Glomerular visceral epithelial cell (primary cell): ENCODE measurements around the gene CS.

Source experiments
- DNase-seq: peaks from one replicate; pipeline ENCODE4 v3.0.0-alpha.2; 2016; ENCODE audit errors: extremely low spot score

The CS gene

DNA sequence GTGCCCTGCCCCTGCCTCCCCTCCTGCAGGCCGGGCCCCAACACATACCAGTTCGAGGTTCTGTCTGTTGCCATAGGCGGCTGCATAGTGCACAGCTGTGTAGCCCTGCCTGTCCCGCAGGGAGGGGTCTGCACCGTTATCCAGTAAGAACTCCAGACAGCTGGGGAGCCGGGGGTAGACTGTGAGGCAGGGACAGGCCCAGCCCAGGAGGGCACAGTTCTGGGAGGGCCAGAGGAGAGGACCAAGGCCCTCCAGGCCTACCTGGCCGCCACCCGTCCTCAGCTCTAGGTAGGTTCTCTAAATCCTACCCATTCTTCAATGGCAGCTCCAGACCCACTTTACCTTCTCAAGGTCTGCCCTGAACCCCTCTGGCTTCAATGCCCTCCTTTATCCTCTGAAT is 51.4 kb downstream of the CS start:
- DNase-seq, result no peak

DNA sequence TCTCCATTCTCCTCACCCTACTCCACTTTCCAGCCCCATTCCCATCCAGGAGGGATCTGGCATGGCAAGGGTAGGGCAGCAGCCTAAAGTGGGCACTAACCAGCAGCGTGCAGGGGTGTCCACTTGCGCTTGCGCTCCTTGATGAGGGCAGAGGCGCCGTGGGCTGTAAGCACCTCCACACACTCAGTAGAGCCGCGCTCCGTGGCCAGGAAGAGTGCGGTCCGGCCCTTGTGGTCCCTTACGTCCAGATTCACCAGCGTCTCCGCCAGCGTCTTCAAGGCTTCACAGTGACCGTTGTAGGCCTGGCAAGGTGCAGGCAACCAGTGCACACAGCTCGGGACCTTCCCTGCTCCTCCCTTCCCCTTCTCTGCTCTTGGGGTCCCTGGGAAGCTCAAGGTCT is 52.2 kb downstream of the CS start:
- no peak for DNase-seq

DNA sequence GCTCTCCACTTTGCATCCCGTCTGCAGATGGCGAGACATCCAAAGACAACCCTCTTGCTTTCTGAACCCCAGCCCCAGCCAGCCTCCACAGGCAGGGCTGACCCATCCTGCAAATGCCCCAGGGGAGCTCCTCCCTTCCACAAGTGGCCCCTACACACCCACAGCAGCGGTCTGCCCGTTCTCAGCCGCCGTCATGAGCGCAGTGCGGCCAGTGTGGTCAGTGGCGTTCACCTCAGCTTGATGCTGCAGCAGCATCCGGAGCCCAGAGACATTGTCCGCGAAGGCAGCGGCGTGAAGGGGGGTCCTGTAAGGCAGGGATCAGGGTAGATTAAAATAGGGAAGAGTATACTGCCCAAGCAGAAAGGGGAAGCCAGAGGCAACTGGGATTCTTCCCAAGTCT is 55.6 kb downstream of the CS start:
- no peak for DNase-seq

DNA sequence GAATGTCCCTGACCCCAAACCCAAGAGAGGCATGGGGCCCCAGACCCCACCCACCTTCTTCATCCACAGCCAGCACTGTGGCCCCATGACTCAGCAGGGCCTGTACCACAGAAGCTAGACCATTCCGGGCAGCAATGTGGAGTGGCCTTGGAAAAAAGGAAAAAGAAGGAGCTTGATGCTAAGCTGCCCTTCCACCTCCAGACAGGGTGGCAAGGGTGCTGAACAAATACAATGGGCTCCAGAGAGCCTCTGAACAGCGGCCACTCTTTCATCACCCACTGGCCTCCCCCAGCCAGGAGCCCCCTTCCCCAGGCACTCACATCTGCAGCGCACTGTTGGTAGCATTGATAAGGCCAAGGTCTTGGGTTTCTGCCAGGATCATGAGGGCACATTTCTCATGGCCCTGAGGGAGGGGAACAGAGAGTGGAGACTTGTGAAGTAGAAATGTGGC is 56.4 kb downstream of the CS start:
- DNase-seq, result no peak

DNA sequence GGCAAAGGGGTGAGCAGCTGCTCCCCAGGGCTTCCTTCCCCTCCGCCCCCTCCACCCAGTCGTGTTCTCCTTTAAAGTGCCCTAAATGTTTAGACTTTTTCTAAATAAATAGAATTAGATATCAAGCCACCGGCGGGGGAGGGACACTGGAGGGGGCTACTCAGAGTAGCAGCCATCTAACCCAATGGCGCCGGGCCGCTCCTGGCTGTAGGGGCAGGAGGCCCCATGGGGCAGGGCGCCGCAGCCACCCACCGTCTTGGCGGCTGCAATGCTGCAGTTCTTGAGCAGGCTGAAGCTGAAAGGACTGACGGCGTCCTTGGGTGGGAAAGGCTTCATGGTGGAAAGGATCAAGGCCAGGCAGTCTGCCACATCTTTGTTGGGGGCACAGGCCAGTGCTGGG is 57.1 kb downstream of the CS start:
- no peak for DNase-seq

DNA sequence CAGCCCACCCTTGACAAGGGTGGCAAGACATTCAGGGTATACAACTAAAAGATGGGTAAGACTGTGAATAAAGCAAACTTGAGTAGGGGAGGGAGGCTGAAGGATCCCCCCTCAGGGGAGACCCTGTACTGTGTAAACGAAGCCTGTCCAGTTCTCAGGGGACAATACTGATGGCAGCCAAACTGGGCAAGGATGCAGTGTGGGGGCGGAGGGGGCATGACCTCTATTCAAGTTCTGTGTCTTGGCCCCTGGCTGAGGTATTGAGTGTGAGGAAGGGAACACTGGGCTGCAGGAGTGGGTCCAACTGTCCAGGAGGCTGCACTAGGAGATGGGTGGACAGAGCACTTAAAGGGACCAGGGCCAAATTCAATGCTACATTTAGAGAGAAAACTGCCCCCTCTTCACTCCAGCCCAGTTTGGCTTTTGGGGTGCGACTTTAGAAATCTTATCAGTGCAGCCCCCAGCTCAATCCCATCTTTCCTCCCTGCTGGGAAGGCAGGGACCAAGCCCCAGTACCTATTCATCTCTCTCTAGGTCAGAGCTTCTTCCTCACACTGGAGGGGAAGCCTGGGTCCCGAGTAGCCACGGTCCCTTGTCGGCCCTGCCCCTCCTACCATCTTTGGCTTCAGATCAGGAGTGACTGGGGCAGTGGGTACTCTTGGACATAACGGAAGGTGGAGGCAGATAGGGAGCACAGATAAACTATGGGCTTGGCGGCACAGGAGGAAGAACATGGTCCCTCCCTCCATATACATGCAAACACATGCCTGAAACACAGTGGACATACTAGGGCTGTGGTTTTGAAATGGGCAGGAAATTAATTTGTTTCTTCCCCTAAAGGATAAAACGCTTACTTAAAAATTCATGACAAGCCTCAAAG is 58.5 kb downstream of the CS start:
- no peak for DNase-seq

DNA sequence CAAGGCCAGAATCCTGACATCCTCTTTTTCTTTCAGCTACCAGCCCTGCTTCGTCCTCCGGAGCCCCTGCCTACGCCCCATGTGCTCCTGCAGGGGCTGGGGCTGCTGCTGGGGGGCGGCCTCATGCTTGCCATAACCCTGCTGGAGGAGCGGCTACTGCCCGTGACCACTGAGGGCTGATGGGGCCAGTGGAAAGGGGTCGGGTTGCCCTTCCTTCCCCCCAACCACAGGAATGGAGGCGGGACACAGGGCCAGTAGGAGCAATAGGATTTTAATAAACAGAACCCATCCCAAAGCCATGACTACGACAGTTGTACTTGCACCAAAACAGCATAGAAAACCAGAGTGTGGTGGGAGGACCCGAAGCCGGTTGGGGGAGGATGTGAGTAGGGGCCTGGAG is 62.6 kb downstream of the CS start:
- DNase-seq, result no peak

DNA sequence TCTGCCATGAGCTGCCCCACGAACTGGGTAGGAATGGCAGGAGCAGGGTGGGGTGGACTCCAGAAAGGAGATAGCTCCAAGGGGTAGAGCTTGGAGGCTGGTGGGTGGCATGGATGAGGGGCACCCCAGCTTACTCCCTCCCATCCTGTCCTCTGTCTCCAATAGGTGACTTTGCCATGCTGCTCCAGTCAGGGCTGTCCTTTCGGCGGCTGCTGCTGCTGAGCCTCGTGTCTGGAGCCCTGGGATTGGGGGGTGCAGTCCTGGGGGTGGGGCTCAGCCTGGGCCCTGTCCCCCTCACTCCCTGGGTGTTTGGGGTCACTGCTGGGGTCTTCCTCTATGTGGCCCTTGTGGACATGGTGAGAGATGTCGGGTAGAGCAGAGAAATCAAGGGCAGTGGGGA is 63.1 kb downstream of the CS start:
- DNase-seq, result no peak

DNA sequence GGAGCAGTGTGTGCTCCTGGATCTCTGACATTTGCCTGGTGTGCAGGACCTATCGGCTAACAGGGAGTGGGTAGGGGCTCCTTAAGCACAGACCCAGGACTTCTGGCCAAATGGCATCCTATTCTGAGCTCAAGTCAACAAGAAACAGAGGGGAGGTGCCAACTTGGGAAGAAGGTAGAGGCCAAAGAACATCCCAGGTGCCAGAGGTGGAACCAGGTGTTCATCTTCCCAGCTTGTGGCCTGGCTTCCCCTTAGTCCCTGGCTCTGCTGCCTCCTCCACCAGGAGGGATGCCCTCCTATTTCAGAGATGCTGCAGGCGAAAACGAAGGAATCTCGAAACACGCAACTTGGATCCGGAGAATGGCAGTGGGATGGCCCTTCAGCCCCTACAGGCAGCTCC is 64.0 kb downstream of the CS start:
- no peak for DNase-seq

DNA sequence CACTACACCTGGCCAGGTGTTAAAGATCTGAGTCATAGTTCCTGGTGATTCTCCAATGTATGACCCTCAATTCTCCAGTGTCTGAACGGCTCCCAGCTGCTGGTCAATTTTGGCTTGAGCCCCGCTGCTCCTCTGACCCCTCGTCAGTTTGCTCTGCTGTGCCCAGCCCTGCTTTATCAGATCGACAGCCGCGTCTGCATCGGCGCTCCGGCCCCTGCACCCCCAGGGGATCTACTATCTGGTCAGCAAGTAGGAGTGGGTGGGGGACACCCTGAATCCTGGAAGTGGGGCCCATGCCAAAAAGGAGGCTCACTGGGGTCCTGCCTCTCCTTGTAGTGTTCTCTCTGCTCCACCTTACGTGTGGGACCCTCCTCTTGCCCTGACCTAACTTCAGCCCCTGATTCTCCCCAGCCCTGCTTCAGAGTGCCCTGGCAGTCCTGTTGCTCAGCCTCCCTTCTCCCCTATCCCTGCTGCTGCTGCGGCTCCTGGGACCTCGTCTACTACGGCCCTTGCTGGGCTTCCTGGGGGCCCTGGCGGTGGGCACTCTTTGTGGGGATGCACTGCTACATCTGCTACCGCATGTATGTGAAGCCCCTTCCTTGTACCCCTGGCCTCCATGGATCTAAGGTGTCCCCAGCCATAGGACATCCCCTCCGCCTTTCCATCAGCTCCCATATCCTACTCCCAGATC is 65.2 kb downstream of the CS start:
- no peak for DNase-seq

DNA sequence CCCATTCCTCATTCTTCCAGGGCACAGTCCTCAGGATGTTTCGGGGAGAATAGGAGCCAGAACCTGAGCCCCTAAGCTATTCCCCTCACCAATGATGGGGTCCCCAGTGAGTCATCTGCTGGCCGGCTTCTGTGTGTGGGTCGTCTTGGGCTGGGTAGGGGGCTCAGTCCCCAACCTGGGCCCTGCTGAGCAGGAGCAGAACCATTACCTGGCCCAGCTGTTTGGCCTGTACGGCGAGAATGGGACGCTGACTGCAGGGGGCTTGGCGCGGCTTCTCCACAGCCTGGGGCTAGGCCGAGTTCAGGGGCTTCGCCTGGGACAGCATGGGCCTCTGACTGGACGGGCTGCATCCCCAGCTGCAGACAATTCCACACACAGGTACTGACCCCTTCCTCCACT is 68.9 kb downstream of the CS start:
- DNase-seq, result no peak

DNA sequence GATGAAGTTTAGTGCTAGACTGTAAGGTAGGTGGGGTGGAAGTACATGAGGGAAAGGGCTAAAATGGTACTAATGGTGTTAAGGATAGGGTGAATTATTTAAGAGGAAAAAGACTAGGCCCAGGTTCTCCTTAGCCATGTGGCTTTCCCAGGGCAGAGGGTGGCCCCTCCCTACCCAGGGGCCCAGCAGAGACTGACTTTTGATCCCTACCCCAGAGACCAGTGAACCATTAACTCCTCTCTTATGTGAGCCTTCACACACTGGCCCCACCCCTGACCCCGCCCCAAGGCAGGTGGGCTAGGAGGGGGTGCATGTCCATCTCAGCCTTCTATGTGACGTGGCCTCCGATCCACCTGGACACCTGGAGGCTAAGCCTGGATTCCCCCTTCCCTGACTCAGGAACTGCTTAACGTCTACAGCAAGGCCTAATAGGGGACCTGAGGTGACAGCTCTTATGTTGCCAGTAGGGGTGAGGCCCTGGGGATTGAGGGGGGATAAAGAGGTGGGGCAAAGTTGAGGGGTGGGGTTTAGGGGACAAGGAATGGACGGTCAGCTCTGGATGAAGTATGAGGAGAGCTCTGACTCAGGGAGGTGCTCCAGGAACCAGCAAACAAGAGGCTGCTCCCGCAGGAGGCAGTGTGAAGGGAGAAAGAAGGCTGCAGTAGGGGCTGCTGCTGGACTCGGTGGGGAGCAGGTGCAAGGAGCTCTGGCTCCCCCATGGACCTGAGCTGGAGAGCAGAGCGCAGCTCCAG is 69.5 kb downstream of the CS start:
- no peak for DNase-seq

DNA sequence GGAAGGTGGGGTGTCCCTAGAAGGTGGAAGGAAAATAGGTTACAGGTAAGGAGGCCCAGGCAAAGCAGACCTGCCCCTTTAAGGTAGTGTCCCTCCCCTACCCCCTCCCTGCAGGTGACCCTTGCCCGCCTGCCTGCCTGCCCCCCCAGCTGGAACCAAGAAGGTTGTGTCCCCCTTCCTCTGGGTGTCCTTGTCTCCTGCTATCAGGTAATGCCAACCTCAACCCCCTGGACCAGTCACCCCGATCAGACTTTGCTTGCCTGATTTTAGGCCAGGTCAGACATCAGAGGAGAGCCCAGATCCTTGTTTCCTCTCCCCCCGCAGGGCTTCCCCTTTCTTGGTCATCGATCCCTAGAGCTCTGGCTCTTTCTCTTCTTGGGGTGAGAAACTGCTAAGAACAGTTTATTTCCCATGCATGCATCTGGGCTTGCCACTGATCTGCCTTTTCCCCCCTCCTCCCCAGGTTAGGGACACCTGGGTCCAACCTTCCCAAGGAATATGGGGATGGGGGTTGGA is 70.2 kb downstream of the CS start, which contains the start of gene SLC39A5:
SLC39A5 (plus strand) TSS at position 136 of the 516 bp plus-strand sequence. CDS start 1,224 bp downstream, outside the sequence.
- DNase-seq, result no peak

DNA sequence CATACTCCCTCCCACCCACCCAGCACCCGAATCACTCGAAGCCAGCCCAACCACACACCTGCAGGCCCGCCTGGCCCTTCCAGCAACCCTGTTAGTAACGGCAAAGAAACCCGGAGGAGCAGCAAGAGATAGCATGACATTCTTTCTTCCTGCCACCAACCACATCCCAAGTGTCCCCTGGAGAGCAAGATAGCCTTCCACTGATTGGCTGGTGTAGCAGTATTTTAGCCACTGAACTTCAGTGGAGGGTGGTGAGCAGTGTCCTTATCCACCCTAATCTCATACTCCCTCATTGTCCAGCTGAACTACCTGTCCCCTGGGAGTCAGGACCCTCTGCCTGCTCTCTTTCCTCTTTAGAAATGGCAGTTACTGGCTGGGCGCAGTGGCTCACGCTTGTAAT is 71.0 kb downstream of the CS start:
- no peak for DNase-seq

DNA sequence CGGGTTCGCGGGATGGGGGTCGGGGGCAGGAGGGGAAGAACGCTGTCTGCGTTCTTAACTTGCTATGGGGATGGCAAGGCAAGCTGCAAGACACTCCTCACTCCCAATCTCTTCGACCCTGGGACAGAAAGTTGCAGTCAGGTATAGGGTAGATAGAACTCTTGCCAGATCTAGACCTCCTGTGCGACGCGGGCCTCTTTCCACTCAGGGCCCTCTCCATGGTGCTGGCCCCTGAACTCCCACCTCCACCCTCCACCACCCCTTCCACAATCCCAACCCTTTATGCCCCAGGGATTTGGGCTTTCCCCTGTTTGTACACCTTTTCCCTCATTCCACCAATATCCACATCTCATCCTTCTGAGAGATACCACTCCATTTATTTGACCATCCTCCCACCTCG is 75.2 kb downstream of the CS start:
- DNase-seq, result no peak

DNA sequence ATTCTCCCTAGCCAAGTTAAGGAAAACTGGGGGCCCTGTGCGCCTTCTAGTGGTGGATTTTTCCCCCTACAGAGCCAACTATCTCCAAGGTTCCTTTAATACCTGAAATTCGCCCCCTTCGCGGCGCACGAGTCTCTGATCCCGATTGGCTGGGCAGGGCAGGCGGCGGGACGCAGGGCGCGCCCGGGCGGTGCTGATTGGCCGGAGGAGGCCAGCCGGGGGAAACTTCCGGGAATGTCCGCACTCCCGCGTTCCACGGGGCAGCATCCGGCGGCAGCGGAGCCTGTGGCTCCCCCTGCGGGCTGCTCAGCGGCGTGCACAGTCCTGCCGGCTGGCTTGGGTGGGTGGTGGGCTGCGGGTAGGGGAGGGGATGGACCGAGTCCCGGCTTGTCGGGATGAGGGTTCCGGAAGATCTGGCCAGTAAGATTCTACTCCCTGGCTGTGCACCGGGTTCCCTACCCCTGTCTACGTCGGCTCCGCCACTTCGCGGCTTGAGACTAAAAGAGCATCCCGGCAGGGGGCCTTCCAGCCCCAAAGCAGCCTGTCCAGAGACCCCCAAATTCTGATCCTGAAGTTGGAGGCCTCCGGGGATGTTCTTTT is 75.9 kb downstream of the CS start, which contains the start of gene NABP2:
NABP2 (plus strand) TSS at position 241 of the 600 bp plus-strand sequence. CDS start 515 bp downstream, outside the sequence.
- peak; percentile 97 for DNase-seq

DNA sequence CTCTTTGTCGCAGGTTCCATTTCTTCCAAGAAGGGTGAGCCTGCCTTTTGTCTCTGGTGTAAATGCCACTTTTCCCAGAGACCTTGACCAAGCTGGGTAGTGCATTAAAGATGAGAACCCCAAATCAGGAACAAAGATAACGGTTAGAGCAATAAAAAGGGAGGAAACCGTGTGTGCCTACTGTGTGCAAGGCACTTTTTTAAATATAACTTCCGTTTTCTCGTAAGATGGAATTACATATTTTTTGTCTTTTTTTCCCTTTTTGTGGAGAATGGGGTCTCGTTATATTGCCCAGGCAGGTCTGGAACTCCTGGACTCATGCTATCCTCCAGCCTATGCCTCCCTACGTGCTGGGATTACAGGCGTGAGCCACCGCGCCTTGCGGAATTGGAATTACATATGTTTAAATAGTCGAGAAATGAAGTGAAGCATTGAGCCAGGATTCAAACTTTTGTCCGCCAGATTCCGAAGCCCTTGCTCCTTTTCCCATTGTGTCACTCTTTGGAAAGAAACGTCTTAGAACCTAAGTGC is 76.5 kb downstream of the CS start:
- DNase-seq, result no peak

DNA sequence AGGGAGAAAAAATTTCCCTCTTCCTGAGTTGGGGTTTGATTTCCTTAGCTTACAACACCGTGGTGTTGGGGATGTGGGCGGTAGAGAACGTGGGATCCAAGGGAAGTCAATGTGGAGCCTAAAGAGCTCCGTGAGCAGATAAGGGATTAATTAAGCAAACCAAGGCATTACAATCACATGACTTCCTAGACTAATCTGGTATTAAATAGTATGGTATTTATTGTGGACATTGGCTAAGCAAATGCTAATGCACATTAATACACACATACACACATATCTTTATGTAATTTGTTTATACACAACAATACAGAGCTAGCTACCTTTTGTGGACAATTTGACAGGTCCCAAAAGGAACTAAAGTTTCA is 77.6 kb downstream of the CS start:
- DNase-seq, result no peak

DNA sequence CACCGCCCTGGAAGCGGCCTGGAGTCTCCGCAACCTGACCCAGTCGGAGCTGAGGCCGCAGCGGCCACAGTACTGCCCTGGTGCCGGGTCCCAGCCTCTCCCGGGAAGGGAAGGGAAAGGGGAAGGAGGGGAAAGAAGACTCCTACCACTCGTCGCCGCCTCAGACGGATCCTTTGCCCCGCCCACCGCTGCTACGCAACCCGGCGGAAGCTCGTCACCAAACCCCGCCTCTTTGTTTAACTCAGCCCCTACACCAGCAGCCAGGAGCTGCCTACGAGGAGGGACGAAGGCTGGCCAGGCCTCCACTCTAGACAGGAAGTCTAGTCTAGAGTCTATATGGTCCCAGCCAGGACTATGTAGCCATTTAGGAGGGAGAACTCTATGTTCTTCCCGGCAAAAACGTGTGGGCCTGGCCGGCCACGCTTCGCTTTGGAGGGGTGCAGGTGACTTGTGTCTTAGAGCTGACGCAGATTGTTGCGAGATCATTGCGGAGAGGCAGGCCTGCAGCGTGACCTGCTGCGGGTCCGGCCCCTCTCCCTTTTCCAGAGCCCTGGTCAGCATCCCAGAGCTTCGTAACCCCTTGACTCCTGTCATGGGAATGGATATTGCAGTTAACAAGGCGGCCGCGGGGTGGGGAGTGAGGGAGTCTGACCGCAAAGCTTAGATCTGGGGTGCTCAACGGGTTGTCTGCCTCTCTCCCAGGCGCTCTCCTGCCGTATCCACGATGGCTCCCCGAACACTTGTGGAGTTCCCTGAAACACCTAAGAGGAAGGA is 78.2 kb downstream of the CS start, which contains the start of gene RNF41:
RNF41 (minus strand) TSS at position 166 of the 774 bp plus-strand sequence. CDS start 7,875 bp downstream, outside the sequence.
- DNase-seq, result peak; percentile 98
